Activated CD4-positive, alpha-beta T cell treated with anti-CD3 and anti-CD28 coated beads, Interleukin-2, Interleukin-4, amounts not matched to agents 100 ng/mL and 50 ng/mL, durations not matched to agents 16 hours and 8 hours (primary cell): Measurements from ENCODE around the gene KCNJ9.
"Not testable (repeated sequence)": the region's sequence is repeated elsewhere in the genome, so short reads cannot be mapped to it uniquely, and the experiment has no call there.

Source experiments
- DNase-seq: peaks from one replicate; pipeline ENCODE4 v3.0.0-alpha.2; 2020; ENCODE audit warnings: low spot score

The KCNJ9 gene

DNA sequence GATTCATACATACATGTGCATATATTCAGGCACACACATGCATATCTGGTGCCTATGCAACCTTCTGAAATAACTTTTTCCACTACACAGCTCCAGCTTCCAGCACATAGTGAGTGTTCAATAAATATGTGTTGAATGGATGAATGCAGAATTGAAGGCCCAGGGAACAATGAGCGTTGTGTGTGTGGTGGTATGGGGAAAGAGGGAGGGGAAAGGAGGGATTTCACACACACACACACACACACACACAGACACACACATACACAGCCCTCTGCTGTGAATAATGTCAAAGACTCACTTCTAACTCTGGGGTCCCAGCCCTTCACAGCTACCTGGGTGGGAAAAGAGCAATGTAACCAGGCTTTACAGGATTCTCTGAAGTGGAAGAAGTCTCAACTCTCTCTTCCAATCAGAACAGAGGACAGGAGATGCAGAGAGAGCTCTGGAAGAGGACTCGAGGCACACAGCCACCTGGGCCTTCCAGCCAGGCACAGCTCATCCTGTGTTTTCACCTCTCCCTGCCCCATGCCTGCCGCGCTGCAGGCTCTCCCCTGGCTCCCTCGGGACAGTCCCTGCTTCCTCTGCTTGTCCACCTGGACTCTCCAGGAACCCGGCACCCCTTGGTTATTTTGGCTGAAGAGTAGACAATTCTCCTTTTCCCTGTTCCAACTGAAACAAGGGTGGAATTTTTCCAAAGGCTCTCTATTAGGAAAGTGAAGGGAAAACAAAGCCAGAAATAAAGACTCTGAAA is 22.5 kb downstream of the KCNJ9 start:
- no peak for DNase-seq

DNA sequence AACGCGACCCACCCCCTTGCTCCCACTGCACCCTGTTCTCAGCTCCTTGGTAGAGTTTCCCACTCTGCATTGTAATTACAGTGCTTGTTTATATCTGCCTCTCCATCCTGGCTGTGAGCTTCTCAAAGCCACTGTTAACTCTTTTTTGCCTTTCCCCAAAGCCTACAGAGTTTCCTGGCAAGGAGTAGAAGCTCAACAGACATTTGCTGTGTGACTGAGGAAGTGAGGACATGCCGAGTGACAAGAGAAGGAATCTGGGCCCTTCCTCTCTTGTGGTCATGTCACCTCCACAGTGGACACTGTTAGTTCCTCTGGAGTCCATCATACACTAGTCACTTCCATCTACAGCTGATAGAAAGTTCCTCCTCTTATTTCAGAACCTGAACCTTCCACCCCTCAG is 23.1 kb downstream of the KCNJ9 start:
- no peak for DNase-seq

DNA sequence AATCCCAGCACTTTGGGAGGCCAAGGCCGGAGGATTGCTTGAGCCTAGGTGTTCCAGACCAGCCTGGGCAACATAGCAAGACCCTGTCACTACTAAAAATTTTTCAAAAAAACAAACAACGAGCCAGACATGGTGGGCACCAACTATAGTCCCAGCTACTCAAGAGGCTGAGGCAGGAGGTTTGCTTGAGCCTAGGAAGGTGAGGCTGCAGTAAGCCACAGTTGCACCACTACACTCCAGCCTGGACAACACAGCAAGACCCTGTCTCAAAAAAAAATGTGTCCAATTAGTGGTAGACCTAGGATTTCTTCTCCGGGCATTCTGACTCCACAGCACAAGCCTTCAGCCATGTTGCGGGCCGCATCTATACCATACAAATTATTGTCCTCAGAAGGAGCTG is 23.8 kb downstream of the KCNJ9 start:
- DNase-seq = no peak

DNA sequence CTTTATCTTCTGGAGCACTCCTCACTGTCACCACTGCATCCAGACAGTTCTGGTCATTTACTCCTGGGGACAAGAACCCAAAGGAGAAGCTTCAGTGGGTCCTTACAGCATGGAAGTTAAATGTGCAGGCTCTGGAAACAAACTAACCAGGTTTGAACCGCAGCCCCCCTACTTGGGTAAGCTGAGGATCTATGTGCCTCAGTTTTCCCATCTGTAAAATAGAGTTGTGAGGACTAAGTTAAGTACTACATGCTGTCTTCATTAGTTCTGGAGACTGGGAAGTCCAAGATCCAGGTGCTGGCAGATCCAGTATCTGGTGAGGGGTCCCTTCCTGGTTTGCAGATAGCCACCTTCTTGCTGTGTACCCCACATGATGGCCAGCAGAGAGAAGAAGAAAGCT is 26.2 kb downstream of the KCNJ9 start:
- no peak for DNase-seq

DNA sequence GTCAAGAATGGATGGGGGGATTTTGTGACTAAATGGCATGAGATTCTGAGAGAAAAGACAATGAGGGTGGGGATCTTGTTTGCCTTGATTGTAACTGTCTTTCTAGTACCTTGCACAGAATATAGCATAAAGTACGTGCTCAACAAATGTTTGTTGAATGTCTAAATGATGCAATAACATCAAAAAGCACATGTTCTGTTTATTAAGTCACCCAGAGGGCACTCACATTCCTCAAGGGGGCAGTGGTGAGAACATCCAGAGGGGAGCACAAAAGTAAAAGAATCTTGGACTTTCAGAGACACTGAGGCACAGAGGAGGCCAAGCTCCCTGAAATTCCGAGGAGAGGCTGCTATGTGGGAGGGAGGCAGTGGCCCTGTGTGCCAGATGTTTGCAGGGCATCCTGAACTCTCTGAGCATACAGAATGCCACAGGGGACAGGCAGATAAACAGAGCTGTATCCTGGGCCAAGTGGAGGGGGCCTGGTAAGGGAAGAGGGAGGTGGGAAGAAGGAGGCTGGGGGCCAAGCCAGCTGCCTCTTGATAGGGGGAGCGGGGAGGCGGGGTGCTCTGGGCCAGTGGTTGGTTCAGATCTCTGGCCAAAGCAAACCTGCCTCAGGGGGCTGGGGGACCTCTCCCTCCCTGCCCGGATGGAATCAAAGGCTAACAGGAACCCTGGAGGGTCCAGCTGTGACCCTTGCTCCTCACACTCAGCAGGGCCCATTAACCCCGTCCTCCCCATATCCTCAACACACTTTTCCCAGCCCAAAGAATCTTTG is 27.7 kb downstream of the KCNJ9 start:
- DNase-seq = peak; percentile 44

DNA sequence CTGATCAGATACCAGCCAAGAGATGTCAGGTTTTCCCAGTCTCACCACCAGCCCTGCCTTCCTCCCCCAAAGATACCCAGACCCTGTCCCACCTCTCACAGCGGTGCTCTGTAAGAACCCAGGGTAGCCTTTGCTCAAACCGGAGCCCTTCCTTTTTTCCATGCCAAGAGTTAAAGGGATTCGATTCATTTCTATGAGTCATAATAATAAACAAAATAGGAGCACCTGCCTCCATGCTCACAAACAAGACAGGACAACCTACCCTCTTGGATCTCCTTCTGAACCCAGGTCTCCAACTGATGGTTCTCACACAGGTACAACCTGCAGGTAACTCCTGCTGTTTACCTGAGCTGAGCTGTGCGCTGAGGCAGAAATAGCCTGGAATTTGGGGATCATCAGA is 28.3 kb downstream of the KCNJ9 start:
- no peak for DNase-seq

DNA sequence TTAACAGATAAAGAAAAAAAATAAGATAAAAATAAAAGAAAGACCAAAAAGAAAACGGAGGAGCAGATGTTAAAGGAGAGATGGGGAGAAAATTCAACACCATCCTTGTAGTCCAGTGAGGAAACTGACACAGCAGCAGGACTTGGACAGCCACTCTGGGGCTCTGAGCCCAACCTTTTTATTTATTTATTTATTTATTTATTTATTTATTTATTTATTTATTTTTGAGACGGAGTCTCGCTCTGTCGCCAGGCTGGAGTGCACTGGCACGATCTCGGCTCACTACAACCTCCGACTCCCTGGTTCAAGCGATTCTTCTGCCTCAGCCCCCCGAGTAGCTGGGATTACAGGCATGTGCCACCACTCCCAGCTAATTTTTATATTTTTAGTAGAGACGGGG is 30.1 kb downstream of the KCNJ9 start:
- DNase-seq = not testable (repeated sequence)

DNA sequence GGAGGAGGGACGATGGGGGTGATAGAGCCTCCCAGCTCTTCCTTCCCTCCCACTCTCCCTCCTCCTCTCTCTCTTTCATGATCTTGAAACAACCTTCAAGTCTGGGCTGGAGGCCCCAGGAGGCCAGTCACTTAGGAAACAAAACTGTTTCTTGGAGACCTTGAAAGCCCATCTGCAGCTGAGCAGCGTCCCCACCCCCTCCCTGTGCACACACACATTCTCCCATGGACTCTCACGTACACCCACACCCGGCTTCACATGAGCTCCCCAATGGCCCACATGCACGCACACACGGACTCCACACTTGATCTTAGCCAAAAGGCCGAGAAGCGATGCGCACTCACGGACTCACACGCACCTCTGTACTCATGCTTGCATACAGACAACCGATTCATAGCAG is 31.0 kb downstream of the KCNJ9 start:
- no peak for DNase-seq

DNA sequence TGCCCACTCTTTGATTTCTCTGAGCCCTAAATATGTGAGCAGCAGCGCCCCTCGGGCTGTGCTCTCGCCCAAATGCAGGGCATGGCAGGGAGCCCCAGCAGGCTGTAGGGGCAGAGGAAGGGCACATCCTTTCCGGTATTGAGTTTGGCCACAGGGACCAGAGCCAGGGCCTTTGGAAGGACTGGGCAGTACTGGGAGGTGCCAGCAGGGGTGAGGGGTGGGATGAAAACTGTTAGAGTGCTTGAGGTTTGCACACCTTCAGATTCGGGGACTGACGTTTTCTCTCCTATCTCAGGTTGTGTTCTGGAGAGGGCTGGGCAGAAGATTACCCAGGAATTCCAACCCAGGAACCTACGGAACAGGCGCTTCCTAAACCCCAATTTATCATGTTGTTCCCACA is 32.1 kb downstream of the KCNJ9 start:
- DNase-seq = no peak

DNA sequence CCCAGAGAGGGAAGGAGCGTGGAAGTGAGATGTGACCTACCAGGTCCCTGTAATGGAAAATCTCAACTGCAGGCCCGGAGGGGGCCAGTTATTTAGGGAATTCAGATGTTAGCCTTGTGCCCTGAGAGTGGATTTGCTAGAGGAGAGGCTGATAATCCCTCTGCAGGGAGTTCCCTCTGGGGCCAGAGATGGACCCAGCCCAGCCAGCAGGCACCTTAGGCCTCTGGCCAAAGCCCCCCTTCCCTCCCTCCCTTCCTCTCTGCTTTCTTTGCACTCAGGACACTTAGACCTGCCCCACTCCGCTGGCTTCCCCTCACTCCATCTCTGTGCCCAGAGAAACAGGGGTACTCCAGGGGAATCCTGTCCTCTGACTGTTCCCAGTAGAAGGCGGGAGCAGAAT is 32.7 kb downstream of the KCNJ9 start:
- DNase-seq = no peak

DNA sequence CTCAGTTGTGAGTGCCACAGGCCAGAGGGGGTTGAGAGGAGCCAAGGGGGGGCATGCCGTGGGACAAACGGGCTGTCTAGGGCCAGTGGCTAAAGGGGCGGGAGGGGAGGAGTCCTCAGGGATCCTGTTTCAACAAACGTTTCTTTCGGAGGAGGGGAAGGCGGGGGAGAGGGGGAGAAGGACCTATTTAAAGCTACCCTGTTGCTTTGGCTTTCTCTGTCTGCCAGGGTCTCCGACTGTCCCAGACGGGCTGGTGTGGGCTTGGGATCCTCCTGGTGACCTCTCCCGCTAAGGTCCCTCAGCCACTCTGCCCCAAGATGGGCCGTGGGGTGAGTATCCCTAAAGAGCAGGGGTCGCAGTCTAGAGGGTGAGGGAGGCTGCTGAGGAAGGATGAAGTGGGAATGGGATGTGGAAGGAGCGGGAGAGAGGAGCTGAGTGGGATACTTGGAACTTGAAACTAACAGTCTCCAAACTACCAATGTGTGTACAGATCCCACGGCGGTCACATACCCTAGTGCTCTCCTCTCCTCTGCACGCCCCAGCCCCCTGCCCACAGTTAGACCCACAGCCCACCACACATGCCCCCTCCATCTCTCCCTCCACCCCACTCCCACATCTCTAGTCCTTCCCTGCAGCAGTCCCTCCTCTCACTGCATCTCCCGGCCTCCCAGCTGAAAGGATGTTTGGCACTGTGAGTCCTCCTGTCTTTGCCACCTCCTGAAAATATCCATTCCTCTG is 34.4 kb downstream of the KCNJ9 start, which contains the start of gene ATP1A2:
Gene ATP1A2 (plus strand): TSS at position 215 of the 738 bp plus-strand sequence. CDS start 103 bp downstream, at position 318.
- DNase-seq = no peak

DNA sequence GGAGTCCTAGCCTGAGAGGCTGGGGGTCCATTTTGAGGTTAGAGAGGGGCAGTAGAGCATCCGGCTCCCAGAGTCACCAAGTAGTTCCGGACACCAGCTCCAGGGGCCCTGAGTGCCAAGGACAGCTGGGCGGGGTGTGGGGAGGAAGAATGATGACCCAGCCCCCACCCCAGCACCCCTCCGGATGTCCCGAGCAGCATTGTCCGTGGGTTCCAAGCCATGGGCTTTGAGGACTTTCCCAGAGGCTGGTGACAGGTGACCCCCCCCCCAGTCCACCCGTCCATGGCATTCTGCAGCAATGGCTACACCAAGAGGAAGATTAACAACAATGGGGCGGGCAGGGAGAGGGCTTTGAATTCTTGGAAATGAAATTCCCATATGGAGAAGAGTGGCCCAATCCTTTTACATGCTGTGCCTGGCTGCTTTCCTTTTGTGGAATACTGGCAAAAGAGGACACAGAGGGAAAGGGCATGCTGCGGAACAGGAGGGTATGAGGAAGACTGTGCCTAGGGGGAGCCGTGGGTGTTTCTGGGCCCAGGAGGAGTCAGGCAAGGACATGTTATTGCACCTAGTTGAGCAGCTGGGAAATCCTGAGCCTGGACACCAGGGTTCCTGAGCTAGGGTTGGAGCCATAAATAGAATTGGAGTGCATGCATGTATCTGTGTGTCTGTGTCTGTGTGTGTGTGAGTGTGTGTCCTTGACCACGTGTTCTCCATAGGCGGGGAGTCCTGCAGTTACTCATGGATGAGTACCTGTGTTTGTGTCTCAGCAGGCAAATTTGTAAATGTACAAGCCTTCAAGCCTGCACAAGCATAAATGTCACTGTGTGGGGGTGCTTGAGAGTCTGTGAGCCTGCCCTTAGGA is 35.2 kb downstream of the KCNJ9 start:
- DNase-seq = no peak

DNA sequence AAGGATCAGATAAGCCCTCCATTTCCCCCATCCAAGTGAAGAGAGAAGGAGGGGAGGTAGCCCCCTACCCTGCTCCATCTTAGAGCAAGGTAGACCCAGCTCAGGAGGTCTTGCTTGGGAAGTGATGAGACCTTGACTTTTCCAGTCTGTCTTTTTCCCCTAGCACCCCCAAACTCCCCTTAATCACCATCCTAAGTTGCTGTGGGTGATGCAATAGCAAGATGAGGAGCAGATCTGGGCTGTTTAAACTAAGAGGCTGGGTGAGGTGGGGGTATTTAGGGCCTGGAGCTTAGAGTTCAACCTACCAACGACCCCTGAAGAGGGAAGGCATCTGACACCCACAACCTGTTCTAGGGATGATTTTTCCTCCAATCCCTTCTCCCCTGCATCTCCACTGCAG is 36.0 kb downstream of the KCNJ9 start:
- DNase-seq = no peak

DNA sequence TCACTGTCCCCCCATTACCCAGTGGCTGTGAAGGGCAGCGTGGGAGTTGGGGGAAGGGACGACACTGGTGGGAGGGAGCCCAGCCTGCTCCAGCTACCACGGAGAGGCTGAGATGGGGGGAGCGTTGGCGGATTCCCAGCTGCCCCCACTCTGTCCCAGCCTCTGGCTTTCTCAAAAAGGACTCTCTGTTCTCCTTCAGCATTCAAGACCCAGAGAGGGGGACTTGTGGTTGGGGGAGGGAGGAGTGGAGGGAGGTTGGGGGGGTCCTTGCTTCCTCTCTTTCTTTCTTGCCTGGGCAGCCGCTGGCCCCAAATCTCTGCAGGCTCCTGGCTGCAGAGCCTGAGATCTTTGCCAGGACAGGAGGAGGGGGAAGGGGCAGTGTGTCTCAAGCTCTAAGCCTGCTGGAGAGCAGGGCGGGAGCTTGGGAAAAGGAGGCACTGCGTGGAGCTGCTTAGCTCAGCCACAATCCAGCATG is 36.4 kb downstream of the KCNJ9 start:
- no peak for DNase-seq

DNA sequence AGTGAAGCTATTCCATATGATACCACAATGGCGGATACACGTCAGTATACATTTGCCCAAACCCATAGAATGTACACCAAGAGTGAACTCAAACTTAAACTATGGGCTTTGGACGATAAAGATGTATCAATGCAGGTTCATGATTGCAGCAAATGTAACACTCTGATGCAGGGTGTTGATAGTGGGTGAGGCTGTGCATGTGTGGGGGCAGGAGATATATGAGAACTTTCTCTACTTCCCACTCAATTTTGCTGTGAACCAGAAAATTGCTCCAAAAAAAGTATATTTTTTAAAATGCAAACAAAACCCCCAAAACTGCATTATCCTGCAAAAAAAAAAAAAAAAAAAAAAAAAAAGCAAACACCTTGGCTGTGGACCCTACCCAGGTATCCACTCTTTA is 37.6 kb downstream of the KCNJ9 start:
- DNase-seq = no peak

DNA sequence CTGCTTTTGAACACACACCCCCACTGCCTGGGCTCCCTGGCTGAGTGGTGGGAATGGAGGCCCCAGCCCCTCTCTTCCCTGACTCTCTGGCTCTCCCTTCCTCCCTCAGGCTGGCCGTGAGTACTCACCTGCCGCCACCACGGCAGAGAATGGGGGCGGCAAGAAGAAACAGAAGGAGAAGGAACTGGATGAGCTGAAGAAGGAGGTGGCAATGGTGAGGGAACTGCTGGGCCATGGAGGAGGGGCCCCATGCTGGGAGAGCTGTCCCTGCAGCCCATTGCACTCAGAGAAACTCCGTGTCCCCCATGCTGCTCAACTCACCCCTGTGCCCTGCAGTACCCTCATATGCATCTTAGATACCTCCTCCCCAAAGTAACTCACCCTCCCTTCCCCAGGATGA is 39.5 kb downstream of the KCNJ9 start:
- no peak for DNase-seq

DNA sequence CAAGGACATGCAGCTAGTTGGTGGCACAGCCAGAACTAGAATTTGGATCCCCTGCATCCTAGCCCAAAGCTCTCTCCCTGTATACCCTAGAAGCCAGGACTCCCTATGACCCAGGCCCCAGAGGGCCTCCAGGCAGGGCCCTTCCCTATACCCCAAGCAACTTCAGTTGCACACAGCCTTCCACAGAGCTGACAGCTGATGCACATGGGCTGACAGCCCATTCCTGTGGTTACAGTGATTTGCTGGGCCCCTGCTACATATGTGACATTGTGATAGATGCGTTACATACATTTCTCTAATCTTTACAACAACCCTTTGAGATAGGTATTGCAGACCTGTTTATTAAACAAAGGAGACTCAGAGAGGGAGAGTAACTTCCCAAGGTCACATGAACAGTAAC is 40.0 kb downstream of the KCNJ9 start:
- DNase-seq = no peak

DNA sequence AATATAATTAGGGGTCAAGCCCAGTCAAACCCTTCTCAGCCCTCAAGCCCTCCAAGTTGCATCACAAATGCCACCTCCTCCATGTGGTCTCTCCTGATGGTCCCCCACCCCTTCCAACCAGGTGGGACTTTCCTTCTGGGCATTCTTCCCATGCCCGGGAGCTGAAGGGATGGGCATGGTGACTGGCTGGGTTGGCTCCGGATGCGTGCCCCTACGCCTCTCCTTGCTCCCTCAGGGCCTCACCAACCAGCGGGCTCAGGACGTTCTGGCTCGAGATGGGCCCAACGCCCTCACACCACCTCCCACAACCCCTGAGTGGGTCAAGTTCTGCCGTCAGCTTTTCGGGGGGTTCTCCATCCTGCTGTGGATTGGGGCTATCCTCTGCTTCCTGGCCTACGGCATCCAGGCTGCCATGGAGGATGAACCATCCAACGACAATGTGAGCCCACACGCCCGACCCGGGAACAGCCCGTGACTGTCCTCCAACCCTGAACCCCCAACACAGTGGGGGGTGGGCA is 41.7 kb downstream of the KCNJ9 start:
- no peak for DNase-seq

DNA sequence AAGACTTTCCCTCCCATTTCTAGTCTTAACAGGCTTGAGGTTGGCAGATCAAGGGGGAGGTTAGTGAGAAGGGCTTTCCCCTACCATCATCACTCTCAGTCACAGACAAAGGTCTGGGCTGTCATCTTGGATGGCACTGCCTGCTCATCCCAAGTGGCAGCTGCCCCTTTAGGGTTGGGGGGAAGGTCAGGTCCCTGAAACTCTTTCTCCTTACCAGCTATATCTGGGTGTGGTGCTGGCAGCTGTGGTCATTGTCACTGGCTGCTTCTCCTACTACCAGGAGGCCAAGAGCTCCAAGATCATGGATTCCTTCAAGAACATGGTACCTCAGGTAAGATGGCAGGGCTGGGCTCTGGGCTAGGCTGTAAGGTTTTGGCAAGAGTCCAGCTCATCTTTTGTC is 42.4 kb downstream of the KCNJ9 start:
- DNase-seq = no peak

DNA sequence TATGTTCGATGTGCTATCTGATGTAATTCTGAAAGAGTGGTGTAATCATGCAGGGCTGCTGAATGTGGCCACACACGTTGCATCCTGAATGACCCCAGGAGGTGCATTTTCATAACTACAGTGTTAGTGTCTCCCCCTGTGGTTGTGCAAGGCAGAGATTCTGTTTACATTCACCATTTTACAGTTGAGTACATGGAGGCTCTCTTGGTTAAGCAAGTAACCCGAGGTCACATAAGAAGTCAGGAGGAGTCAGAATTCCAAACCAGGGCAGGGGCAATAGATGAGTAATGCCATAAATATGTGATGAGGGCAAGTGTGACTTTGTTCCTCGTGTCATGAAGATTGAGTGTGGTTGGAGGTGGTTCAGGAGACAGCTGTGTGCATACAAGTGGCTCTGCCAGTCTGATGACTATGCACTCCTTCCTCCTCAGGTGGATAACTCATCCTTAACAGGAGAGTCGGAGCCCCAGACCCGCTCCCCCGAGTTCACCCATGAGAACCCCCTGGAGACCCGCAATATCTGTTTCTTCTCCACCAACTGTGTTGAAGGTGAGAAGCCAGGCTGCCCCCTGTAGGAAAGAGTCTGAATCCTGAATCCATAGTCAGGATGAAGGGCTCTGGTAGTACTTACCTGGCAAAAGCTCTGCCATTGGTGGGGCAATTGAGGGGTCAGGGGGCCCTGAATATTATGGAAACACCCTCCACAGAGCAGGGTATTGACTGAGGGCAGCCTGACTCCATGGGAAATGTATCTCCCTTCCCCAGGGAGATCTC is 43.6 kb downstream of the KCNJ9 start:
- DNase-seq = no peak

DNA sequence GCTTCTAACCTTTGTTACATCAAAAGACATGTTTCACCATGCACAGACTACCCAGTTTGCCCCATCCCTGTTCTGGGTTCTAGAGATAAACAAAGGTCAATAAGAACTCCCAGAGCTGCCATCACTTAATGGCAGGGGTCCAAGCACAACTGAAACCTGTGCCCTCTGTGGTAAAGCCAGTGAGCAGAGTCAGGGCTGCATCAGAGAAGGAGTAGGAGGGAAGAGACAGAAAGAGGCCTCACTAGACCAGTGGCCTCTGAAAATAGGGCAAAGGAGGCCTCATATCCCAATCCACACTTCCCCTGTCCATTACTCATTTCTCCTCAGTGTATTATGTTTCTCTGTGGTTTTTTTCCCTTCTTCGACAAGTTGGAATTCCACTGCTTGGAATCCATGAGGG is 44.4 kb downstream of the KCNJ9 start:
- DNase-seq = no peak
